GM23338 (cell line): Measurements from ENCODE around the gene MYO5B. TPM values are rescaled to one million over a fixed set of nuclear protein-coding genes. Genes with fewer than 3 reads are reported as not detected.
A peak's percentile ranks its signal among the peaks of the same experiment; 100 is the strongest.

ENCODE experiments used
- ATAC-seq: fragments of 200-7000 bp; cut with Tn5 transposase; 3 replicates; pipeline ENCODE4 v1.9.1; 2020
- DNase-seq: peaks from one replicate; pipeline ENCODE4 v3.0.0-alpha.2; 2015; ENCODE audit warnings: low spot score
- H2AFZ ChIP-seq: fragments of 200-600 bp; sonication (generic); 2 replicates; pipeline ENCODE4 v1.8.0; 2016; ENCODE audit warnings: antibody characterized with exemption, mild to moderate bottlenecking, moderate library complexity
- H3F3A ChIP-seq: fragments of 200-600 bp; sonication (generic); replicated peaks from 2 replicates; pipeline ENCODE4 v1.8.0; 2017; ENCODE audit warnings: antibody characterized with exemption, mixed run types, low read depth
- H3K27ac ChIP-seq: fragments of 200-600 bp; sonication (generic); 2 replicates; pipeline ENCODE4 v1.6.1; 2016; ENCODE audit warnings: low read depth
- H3K27me3 ChIP-seq: fragments of 200-600 bp; sonication (generic); 2 replicates; pipeline ENCODE4 v1.8.0; 2016; ENCODE audit warnings: mild to moderate bottlenecking, mixed run types, moderate library complexity; ENCODE audit not compliant: insufficient read depth
- H3K36me3 ChIP-seq: fragments of 200-600 bp; sonication (generic); 2 replicates; pipeline ENCODE4 v1.8.0; 2016; ENCODE audit warnings: mild to moderate bottlenecking; ENCODE audit not compliant: insufficient read depth
- H3K4me1 ChIP-seq: fragments of 200-600 bp; sonication (generic); 2 replicates; pipeline ENCODE4 v1.8.0; 2016; ENCODE audit warnings: mild to moderate bottlenecking, moderate library complexity; ENCODE audit not compliant: insufficient read depth
- H3K4me2 ChIP-seq: fragments of 200-600 bp; sonication (generic); 2 replicates; pipeline ENCODE4 v1.7.1; 2017; ENCODE audit warnings: mixed run types
- H3K4me3 ChIP-seq: fragments of 200-600 bp; sonication (generic); 2 replicates; pipeline ENCODE4 v1.6.1; 2016; ENCODE audit warnings: mixed run types
- H3K79me2 ChIP-seq: fragments of 200-600 bp; sonication (generic); replicated peaks from 2 replicates; pipeline ENCODE4 v1.8.0; 2017; ENCODE audit warnings: mild to moderate bottlenecking; ENCODE audit not compliant: insufficient read depth
- H3K9me2 ChIP-seq: fragments of 200-600 bp; sonication (generic); 2 replicates; pipeline ENCODE4 v1.8.0; 2017; ENCODE audit not compliant: insufficient read depth
- H4K20me1 ChIP-seq: fragments of 200-600 bp; sonication (generic); replicated peaks from 2 replicates; pipeline ENCODE4 v1.8.0; 2017; ENCODE audit warnings: mild to moderate bottlenecking; ENCODE audit not compliant: insufficient read depth
- H3K27ac Mint-ChIP-seq: 2 replicates; pipeline ENCODE4 v1.8.0; 2020; ENCODE audit warnings: inconsistent platforms, mild to moderate bottlenecking, moderate library complexity, mixed read lengths
- H3K27me3 Mint-ChIP-seq: 3 replicates; pipeline ENCODE4 v1.8.0; 2022; ENCODE audit warnings: low read depth, mild to moderate bottlenecking, moderate library complexity, mixed read lengths, inconsistent platforms; ENCODE audit not compliant: insufficient read depth, poor library complexity
- H3K36me3 Mint-ChIP-seq: 3 replicates; pipeline ENCODE4 v1.8.0; 2021; ENCODE audit warnings: low read depth, mild to moderate bottlenecking, inconsistent platforms, moderate library complexity, mixed read lengths
- H3K4me1 Mint-ChIP-seq: 3 replicates; pipeline ENCODE4 v1.8.0; 2020; ENCODE audit warnings: mild to moderate bottlenecking, inconsistent platforms, mixed read lengths
- H3K4me3 Mint-ChIP-seq: 3 replicates; pipeline ENCODE4 v1.8.0; 2021; ENCODE audit warnings: moderate library complexity, mild to moderate bottlenecking, inconsistent platforms, mixed read lengths
- H3K9me3 Mint-ChIP-seq: 3 replicates; pipeline ENCODE4 v1.8.0; 2020; ENCODE audit warnings: moderate library complexity, mild to moderate bottlenecking, inconsistent platforms, mixed read lengths
- CREB1 ChIP-seq: fragments of 250-450 bp; sonication (Bioruptor Pico); IDR thresholded peaks from 2 replicates; pipeline ENCODE4 v1.5.0; 2020; ENCODE audit warnings: low read depth, mild to moderate bottlenecking, moderate library complexity
- EZH2phosphoT487 ChIP-seq: fragments of 200-600 bp; sonication (generic); IDR thresholded peaks from one replicate; pipeline ENCODE4 v1.8.1; 2018; ENCODE audit warnings: antibody characterized with exemption; ENCODE audit not compliant: unreplicated experiment
- POLR2AphosphoS5 ChIP-seq: IDR thresholded peaks from 2 replicates; pipeline ENCODE4 v1.6.1; 2016; ENCODE audit warnings: antibody characterized with exemption, low read depth
- REST ChIP-seq: IDR thresholded peaks from one replicate; pipeline ENCODE4 v1.6.1; 2018; ENCODE audit warnings: antibody characterized with exemption; ENCODE audit not compliant: unreplicated experiment
- ZNF114 ChIP-seq: fragments of 250-450 bp; sonication (Bioruptor Pico); IDR thresholded peaks from 2 replicates; pipeline ENCODE4 v1.5.0; 2020; ENCODE audit warnings: mild to moderate bottlenecking, moderate library complexity
- ZNF331 ChIP-seq: fragments of 250-450 bp; sonication (Bioruptor Pico); IDR thresholded peaks from 2 replicates; pipeline ENCODE4 v1.5.0; 2020; ENCODE audit warnings: low read depth, mild to moderate bottlenecking, moderate library complexity
- polyA plus RNA-seq: library from polyadenylated mRNA; unstranded; fragments of >200 nt; fragmentation: Nextera tagmentation; extraction: Ambion mirVana; gene quantifications from 2 replicates; pipeline ENCODE4 v1.2.1, GENCODE V29; 2016
- total RNA-seq: library from RNA; depleted of rRNA; stranded (reverse); fragments of >200 nt; shearing (Covaris generic); gene quantifications from 2 replicates; pipeline ENCODE4 v1.2.3, GENCODE V29; 2014
- TF ChIP-seq, protein P1 (sequence below), 2 experiments: fragments of 200-600 bp in 1 of 2; sonication (generic) in 1 of 2; conservative IDR thresholded peaks; 2 replicates each; pipeline versions ENCODE4 v1.5.1 to v1.6.1; 2016 to 2017; ENCODE audit warnings: antibody characterized with exemption in 2 of 2, low read depth in 2 of 2, mild to moderate bottlenecking in 2 of 2, moderate library complexity in 1 of 2
- TF ChIP-seq, protein P2 (sequence below): IDR thresholded peaks from 2 replicates; pipeline ENCODE4 v1.6.1; 2016; ENCODE audit warnings: antibody characterized with exemption

Gene MYO5B
- total and polyA plus RNA-seq, 2 experiments from 2014 or later: 3.2 to 19.1 TPM

DNA sequence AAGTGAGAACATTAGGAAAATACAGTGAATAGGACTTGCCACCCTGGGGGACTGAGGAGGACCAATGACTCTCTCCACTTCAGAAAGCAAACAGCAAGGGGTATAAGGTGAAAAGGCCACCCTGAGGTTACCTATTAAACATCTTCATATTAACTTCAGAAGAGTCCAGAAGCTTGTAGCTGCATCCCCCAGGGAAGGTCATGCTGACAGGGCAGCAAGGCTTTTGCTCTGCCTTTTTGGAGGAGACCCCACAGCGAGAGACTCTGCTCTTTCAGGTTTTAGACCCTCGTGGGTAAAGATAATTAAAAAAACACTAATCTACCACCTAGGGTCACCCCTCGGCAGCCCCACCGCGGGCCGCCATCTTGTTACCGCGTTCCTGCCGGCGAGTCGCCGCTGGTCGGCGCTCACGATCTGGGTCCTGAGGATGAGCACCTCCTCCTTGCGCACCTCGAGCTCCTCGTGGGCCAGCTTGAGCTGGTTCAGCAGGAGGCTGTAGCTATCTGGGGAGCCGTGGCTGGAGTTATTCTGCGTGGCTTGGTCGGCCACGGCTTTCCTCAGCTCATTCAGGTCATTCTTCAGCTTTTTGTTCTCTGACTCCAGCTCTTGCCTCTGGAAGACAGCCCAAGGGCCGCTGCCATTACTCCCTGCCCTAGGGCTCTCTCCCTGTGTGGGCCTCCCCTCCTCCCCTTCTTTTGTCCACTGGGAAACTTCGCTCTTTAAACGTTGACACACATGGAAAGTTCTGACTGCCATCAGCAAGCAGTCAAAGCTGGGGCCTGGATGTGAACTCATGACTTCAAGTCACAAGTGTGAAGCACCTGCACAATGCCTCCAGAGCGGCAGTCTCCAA is 331.0 kb downstream of the MYO5B start:
- no peak for ATAC-seq
- H3F3A ChIP-seq: no peaks in the 10 kb centered on the region
- peaks cover 2% of the 10 kb centered on the region; the same call in 1 of the 2 replicates for H3K4me1 ChIP-seq
- no peak for DNase-seq
- Mint-ChIP-seq H3K27ac (no peak overlapping the region; the same call in 1 of the 2 replicates), H3K36me3 (no peaks in the 10 kb centered on the region; the same call in 2 of the 3 replicates), H3K9me3 (no peaks in the 10 kb centered on the region), H3K4me3 (no peak overlapping the region), H3K4me1 (peaks cover 3% of the 10 kb centered on the region), H3K27me3 (no peaks in the 10 kb centered on the region)
- no peaks in the 10 kb centered on the region; the same call in 1 of the 2 replicates for H3K9me2 ChIP-seq
- TF ChIP-seq ZNF114 (CRISPR knock-in tag) (no peak), POLR2AphosphoS5 (no peak), CREB1 (CRISPR knock-in tag) (no peak)
- TF ChIP-seq, protein P1, sequence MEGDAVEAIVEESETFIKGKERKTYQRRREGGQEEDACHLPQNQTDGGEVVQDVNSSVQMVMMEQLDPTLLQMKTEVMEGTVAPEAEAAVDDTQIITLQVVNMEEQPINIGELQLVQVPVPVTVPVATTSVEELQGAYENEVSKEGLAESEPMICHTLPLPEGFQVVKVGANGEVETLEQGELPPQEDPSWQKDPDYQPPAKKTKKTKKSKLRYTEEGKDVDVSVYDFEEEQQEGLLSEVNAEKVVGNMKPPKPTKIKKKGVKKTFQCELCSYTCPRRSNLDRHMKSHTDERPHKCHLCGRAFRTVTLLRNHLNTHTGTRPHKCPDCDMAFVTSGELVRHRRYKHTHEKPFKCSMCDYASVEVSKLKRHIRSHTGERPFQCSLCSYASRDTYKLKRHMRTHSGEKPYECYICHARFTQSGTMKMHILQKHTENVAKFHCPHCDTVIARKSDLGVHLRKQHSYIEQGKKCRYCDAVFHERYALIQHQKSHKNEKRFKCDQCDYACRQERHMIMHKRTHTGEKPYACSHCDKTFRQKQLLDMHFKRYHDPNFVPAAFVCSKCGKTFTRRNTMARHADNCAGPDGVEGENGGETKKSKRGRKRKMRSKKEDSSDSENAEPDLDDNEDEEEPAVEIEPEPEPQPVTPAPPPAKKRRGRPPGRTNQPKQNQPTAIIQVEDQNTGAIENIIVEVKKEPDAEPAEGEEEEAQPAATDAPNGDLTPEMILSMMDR (conservative IDR thresholded peaks at IDR 0.05; ENCODE audit: low read depth in 2 of 2): peak in 1 of 2 experiments; percentile 28; a peak in 1 of 4 replicates
- H3K27me3 ChIP-seq: no peaks in the 10 kb centered on the region
- no peaks in the 10 kb centered on the region for H3K36me3 ChIP-seq
- no peak overlapping the region for H3K27ac ChIP-seq
- H3K4me2 ChIP-seq: no peak overlapping the region
- H3K4me3 ChIP-seq: no peak overlapping the region
- no peak overlapping the region for H2AFZ ChIP-seq
- H4K20me1 ChIP-seq: no peaks in the 10 kb centered on the region
- H3K79me2 ChIP-seq: no peaks in the 10 kb centered on the region

DNA sequence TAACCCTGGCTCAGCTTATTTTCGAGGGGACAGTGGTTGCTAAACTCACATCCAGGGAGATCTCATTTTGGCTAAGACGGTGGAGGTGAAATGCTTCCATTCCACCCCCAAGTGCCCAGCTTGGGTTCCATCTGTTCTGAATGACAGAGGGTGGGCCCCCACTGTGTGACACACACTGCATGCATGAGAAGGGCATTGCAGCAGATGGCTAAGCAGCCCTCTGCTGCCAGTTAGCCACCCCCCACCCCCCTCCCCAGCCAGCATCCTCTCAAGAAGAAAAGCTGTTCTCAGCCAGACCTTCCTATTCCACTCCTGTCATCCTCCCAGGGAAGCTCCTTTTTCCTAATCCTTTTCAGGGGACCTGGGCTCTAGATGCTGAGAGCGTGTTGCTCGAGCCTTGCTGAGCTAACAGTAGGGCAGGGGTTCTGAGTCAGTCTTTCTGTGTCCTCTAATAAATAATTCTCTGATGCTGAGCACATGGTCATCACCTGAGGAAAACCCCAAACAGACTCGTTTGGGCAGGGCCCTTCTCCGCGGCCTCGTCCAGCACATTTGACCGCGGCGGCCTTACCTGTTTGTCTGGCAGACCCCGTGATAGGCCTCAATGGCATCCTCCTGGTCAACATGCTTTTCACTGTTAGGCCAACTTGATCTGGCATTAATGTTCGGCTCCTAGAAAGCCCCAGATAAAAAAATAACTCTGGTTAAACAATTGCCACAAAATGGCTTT is 332.1 kb downstream of the MYO5B start:
- ATAC-seq (no peak), DNase-seq (no peak)
- H3K27me3 Mint-ChIP-seq: peaks cover 2% of the 10 kb centered on the region
- H3K4me3 Mint-ChIP-seq: no peak overlapping the region
- Histone ChIP-seq H2AFZ (no peak overlapping the region), H4K20me1 (no peaks in the 10 kb centered on the region), H3K79me2 (no peaks in the 10 kb centered on the region), H3K4me1 (peaks cover 9% of the 10 kb centered on the region), H3K36me3 (no peaks in the 10 kb centered on the region), H3K9me2 (no peaks in the 10 kb centered on the region), H3K4me2 (no peak overlapping the region), H3K4me3 (no peak overlapping the region), H3F3A (no peaks in the 10 kb centered on the region), H3K27me3 (no peaks in the 10 kb centered on the region), H3K27ac (no peak overlapping the region)
- H3K4me1 Mint-ChIP-seq: peaks cover 12% of the 10 kb centered on the region
- H3K27ac Mint-ChIP-seq: no peak overlapping the region
- H3K9me3 Mint-ChIP-seq: no peaks in the 10 kb centered on the region
- H3K36me3 Mint-ChIP-seq: no peaks in the 10 kb centered on the region; the same call in 2 of the 3 replicates
- TF ChIP-seq ZNF331 (no peak), REST (no peak), EZH2phosphoT487 (no peak)
- TF ChIP-seq, protein P2, sequence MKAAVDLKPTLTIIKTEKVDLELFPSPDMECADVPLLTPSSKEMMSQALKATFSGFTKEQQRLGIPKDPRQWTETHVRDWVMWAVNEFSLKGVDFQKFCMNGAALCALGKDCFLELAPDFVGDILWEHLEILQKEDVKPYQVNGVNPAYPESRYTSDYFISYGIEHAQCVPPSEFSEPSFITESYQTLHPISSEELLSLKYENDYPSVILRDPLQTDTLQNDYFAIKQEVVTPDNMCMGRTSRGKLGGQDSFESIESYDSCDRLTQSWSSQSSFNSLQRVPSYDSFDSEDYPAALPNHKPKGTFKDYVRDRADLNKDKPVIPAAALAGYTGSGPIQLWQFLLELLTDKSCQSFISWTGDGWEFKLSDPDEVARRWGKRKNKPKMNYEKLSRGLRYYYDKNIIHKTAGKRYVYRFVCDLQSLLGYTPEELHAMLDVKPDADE: no peak
